Thyroid gland (tissue), 4 donors: Measurements from ENCODE around the gene PCBP3.

Experiments
- CTCF ChIP-seq, 6 experiments: fragments of 200-600 bp in 3 of 6; fragments of 450-650 bp in 3 of 6; sonication (generic) in 3 of 6; IDR thresholded peaks; one replicate each; pipeline ENCODE4 v1.5.1; 2016 to 2019; ENCODE audit warnings: antibody characterized with exemption in 6 of 6, mild to moderate bottlenecking in 2 of 6, inconsistent platforms in 1 of 6, moderate library complexity in 1 of 6
- POLR2A ChIP-seq, 2 donors: fragments of 450-650 bp; IDR thresholded peaks; one replicate each; pipeline ENCODE4 v1.6.1; 2017; ENCODE audit warnings: antibody characterized with exemption in 2 of 2, mild to moderate bottlenecking in 2 of 2, moderate library complexity in 1 of 2

DNA sequence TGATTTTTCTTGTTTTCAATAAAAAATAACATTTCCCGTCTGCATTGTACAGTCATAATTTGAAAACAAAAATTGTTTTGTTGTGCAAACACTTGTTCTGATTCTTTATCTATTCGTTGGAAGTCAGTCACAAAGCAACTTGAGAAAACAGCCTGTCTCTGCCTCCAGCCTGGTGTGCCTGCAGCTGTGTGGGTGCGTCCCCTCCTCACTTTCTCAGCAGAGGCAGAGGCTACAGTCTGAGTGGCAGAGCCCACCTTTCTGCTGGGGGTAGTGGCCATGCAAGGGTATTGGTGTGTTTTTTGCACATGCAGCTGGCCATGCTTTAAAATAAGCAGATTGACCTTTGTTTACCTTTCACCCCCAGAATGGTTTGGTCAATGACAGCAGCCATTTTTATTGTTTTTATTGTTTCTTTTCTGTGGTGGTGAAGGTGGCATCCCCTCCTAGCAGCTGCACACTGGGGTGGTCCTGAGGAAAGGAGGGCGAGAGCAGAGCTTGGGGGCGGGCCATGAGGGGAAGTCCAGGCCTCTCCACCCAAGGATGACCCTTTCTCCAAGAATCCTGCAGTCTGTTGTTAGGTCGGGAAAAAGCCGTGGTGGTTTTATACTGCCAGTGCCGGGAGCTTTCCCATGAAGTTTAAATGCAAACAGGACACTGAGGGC lies 159.6 kb downstream of the PCBP3 start:
- TF ChIP-seq POLR2A (IDR thresholded peaks at IDR 0.05): no peak
- TF ChIP-seq CTCF (IDR thresholded peaks at IDR 0.05): no peak
